Duodenal mucosa (tissue), 2 donors: ENCODE results near the gene PLOD2.

Experiments used
- H3K27ac ChIP-seq: one replicate; pipeline ENCODE4 v1.7.0; 2013; ENCODE audit warnings: low read depth, low read length
- H3K27me3 ChIP-seq, 2 donors: one replicate each; pipeline ENCODE4 v1.7.0; 2013; ENCODE audit warnings: low read length in 2 of 2, control low read depth in 1 of 2; ENCODE audit not compliant: insufficient read depth in 2 of 2, control insufficient read depth in 1 of 2
- H3K36me3 ChIP-seq, 2 donors: one replicate each; pipeline ENCODE4 v1.7.0; 2013; ENCODE audit warnings: low read length in 2 of 2, control low read depth in 1 of 2; ENCODE audit not compliant: insufficient read depth in 2 of 2, control insufficient read depth in 1 of 2
- H3K4me1 ChIP-seq, 2 donors: one replicate each; pipeline ENCODE4 v1.7.0; 2013; ENCODE audit warnings: low read length in 2 of 2, control low read depth in 1 of 2; ENCODE audit not compliant: insufficient read depth in 2 of 2, control insufficient read depth in 1 of 2
- H3K4me3 ChIP-seq, 2 donors: one replicate each; pipeline ENCODE4 v1.7.0; 2013; ENCODE audit warnings: low read length in 2 of 2, low read depth in 1 of 2
- H3K9ac ChIP-seq, 2 donors: one replicate each; pipeline ENCODE4 v1.7.0; 2013; ENCODE audit warnings: low read length in 2 of 2, low read depth in 1 of 2
- H3K9me3 ChIP-seq, 2 donors: one replicate each; pipeline ENCODE4 v1.7.0; 2013; ENCODE audit warnings: low read length in 2 of 2, control low read depth in 1 of 2; ENCODE audit not compliant: control insufficient read depth in 1 of 2

Gene PLOD2

DNA sequence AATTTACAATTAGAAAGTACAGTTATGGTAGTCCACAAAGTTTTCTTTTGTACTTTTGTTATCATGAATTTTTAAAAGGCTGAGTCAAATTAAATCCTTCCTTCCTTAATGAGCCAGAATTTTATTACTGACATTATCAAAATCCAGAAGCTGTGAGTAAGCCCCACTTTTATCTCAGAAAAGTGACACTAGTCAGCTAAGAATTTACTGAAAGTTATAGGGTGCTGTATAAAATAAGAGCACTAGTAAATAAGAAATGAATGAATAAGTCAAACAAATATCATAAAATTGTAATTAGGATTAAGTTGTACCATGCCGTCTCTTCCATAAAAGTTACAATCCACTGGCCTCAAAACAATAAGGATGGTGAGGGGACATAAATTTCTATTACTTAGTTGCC is 15.3 kb downstream of the PLOD2 start:
- Histone ChIP-seq H3K9ac (no peak overlapping the region), H3K4me1 (peaks cover 0 to 5% of the 10 kb centered on the region in 2 donors), H3K36me3 (no peaks in the 10 kb centered on the region), H3K27me3 (no peaks in the 10 kb centered on the region), H3K27ac (no peak overlapping the region), H3K9me3 (no peaks in the 10 kb centered on the region), H3K4me3 (no peak overlapping the region)

DNA sequence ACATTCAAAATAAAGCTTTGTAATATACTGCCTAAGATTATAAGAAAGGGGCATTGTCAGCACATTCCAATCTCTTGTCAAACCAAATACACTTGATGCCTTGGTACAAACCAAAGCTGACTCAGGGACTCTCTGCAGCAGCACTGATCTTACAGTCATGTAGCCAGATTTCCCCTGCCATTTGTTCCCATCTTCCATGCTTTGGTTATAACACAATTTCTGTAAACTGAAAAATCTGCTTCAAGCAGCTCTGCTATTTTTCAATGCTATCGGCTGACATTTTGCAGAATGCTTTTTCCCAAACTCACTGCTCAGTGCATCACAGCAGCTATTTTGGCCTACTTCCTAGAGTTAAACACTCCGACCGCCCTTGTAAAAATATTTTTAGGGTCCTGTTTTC is 18.2 kb downstream of the PLOD2 start:
- Histone ChIP-seq H3K36me3 (no peaks in the 10 kb centered on the region), H3K4me3 (no peak overlapping the region), H3K9me3 (no peaks in the 10 kb centered on the region), H3K9ac (no peak overlapping the region), H3K4me1 (peaks cover 0 to 5% of the 10 kb centered on the region in 2 donors), H3K27me3 (no peaks in the 10 kb centered on the region), H3K27ac (no peak overlapping the region)

DNA sequence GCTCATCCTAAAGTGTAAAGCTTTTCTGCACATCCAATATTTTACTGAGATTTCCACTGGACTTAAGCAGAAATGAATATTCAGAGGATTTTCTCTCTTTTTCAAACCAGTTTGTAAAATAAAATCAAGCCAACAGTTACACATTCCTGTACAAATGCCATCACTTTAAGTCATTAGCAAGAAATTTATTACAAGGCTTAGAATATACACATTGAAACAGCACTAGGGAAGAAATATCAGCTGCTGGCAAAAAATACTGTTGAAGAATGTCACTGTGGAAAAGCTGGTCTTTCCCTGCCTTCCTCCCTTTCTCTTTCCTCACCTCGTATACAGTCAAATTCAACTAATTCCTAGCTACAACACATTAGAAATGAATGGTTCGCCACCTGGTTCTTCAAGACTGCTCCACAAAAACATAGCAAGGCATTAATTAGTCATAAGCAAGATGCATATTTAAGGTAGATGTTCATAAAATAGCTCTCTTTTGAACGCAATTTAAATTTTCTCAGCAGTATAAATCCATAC is 21.3 kb downstream of the PLOD2 start:
- H3K36me3 ChIP-seq = no peaks in the 10 kb centered on the region
- peaks cover 0 to 5% of the 10 kb centered on the region in 2 donors for H3K4me1 ChIP-seq
- no peak overlapping the region for H3K9ac ChIP-seq
- no peaks in the 10 kb centered on the region for H3K27me3 ChIP-seq
- no peaks in the 10 kb centered on the region for H3K9me3 ChIP-seq
- no peak overlapping the region for H3K4me3 ChIP-seq
- no peak overlapping the region for H3K27ac ChIP-seq

DNA sequence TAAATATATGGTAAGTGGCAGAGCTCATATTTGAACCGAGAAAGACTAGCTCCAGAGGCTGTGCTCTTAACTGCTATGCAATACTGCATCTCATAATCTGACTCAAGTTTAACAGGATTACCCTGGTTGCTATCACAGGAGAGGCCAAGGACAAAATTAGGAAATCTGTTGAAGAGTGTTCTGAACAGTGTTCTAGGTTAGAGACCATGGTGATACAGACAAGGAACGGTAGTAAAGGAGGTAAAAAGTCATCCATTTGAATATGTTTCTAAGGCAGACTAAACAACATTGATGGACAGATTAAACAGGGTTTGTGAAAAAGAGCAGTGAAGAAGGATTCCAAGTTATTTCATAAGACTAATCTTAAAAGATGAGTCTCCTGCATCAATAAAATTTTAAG is 22.1 kb downstream of the PLOD2 start:
- no peaks in the 10 kb centered on the region for H3K9me3 ChIP-seq
- H3K4me3 ChIP-seq = no peak overlapping the region
- H3K27me3 ChIP-seq = no peaks in the 10 kb centered on the region
- no peaks in the 10 kb centered on the region for H3K36me3 ChIP-seq
- H3K27ac ChIP-seq = no peak overlapping the region
- H3K9ac ChIP-seq = no peak overlapping the region
- peaks cover 0 to 5% of the 10 kb centered on the region in 2 donors for H3K4me1 ChIP-seq

DNA sequence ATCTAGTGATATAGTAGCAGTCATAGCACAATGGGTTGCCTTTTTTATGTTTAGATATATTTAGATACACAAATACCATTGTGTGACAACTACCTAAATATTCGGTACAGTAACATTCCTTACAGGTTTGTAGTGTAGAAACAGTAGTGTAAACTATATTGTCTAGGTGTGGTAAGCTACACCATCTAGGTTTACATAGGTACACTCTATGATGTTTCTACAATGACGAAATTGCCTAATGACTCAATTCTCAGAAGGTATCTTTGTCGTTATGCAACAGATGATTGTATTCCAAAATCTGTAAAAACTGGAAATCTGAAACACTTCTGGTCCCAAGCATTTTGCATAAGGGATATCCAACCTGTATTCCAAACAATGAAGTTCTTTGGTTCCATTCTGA is 24.3 kb downstream of the PLOD2 start:
- Histone ChIP-seq H3K36me3 (no peaks in the 10 kb centered on the region), H3K27ac (no peak overlapping the region), H3K4me3 (no peak overlapping the region), H3K4me1 (peaks cover 0 to 5% of the 10 kb centered on the region in 2 donors), H3K9ac (no peak overlapping the region), H3K9me3 (no peaks in the 10 kb centered on the region), H3K27me3 (no peaks in the 10 kb centered on the region)

DNA sequence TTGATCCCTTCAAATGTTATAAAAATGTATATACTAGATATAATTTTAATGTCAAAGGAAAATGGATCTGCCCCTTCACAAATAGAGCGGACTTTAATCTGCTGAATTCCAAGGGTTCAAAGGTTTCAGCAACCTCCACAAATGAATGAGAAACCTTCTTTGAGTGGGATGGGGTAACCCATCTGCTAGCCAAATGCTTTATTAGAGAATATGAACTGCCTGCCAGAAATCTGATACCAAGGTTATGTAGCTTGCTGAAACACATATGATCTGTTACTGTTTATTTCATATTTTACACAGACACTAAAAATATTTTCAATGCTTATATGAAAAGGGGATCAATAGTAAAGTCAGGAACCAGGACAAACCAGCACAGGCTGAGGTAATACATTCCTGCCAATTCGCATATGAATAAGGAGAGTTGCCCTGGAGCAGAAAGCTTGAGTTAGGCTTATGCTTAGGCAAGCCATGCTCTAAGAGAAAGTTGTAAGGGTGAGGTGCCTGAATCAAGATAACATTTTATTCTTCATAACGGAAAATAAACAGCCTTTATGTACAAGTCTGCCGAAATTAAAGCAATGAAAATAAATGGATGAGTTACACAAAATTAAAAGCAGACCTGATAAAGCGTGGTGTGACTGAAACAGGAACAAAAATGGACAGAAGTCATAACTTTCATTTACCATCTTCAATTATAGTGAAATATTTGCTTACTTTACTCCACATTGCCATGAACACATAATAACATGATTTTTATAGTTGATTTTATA is 26.5 kb downstream of the PLOD2 start:
- no peaks in the 10 kb centered on the region for H3K4me1 ChIP-seq
- no peak overlapping the region for H3K4me3 ChIP-seq
- H3K27me3 ChIP-seq = no peaks in the 10 kb centered on the region

DNA sequence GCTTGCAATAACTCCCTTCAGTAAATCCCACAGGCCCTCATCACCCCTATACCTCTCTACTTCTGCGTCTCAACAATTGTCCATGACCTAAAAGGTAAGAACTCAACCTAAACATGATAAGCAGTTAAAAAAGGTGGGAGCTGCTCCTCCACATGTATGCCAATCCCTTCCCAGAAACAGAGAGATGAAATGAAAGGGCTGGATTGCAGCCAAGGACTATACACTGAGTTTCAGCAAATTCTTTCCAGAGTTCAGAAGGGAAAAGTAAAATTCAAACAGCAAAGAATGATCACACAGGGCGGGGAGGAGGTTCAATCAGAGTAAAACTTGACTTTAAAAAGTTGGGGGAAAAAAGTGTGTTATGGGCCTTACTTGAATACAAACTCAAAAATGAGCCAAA is 27.5 kb downstream of the PLOD2 start:
- H3K27ac ChIP-seq = no peak overlapping the region
- no peaks in the 10 kb centered on the region for H3K4me1 ChIP-seq
- H3K9me3 ChIP-seq = no peaks in the 10 kb centered on the region
- no peaks in the 10 kb centered on the region for H3K36me3 ChIP-seq
- H3K9ac ChIP-seq = no peak overlapping the region
- no peaks in the 10 kb centered on the region for H3K27me3 ChIP-seq
- H3K4me3 ChIP-seq = no peak overlapping the region

More for the DNA sequence above, 26.5 kb downstream of the PLOD2 start:
- Histone ChIP-seq H3K9ac (no peak overlapping the region), H3K9me3 (no peaks in the 10 kb centered on the region), H3K27ac (no peak overlapping the region), H3K36me3 (no peaks in the 10 kb centered on the region)

DNA sequence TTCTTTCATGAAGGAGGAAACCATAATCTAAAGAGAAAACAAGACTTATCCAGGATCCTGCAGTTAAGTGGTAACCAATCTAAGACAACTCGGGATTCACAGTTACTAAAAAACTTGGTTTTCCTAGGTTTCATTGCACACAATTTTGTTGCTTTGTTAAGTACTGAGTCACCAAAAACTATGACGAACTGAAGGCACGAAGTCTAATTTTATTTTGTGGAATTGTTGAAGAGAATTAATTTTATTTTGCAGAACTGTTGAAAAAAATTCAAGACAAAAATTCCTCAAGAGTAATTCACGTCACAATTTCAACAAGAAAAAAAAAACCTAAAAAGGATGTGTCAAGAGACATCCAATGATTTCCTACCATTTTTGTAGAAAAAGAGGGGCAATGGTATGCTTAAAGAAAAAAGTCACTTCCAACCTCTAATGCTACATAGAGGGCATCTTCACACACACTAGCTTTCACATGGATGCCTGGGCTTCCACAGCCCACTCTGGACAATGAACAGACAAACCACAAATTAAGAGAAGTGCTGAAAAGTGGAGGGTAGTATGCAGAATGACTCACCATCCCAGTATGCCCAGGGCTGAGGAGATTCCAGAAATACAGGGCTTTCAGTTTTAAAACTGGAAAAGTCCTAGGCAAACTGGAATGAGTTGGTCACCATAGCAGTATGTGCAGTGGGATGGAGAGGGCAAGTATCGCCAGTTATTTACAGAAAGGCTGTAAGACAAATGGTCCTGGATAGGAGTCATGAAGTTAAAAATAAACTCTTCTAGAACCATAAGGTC is 29.2 kb downstream of the PLOD2 start:
- Histone ChIP-seq H3K4me3 (no peak overlapping the region), H3K9me3 (no peaks in the 10 kb centered on the region), H3K9ac (no peak overlapping the region), H3K27me3 (no peaks in the 10 kb centered on the region), H3K4me1 (no peaks in the 10 kb centered on the region), H3K36me3 (no peaks in the 10 kb centered on the region), H3K27ac (no peak overlapping the region)

DNA sequence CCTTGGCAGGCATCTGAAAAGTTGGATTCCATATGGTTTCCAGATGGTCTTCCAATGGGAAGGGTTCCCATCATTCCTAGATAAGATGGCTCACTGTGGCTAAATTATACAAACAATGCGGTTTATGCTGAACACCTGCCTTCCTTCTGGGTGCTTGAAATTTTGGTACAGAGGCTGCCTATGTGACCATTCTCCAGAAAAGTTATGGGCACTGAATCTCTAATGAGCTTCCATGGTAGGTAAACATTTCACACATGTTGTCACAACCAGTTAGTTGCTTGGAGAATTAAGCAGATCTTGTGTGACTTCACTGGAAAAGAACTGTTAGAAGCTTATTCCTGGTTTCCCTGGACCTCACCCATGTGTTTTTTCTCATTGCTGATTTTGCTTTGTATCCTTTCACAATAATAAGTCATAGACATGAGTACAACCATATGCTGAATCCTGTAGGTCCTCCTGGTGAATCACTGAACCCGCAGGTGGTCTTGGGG is 30.1 kb downstream of the PLOD2 start:
- Histone ChIP-seq H3K4me1 (no peaks in the 10 kb centered on the region), H3K4me3 (no peak overlapping the region), H3K27ac (no peak overlapping the region), H3K9ac (no peak overlapping the region), H3K9me3 (no peaks in the 10 kb centered on the region), H3K36me3 (no peaks in the 10 kb centered on the region), H3K27me3 (no peaks in the 10 kb centered on the region)

DNA sequence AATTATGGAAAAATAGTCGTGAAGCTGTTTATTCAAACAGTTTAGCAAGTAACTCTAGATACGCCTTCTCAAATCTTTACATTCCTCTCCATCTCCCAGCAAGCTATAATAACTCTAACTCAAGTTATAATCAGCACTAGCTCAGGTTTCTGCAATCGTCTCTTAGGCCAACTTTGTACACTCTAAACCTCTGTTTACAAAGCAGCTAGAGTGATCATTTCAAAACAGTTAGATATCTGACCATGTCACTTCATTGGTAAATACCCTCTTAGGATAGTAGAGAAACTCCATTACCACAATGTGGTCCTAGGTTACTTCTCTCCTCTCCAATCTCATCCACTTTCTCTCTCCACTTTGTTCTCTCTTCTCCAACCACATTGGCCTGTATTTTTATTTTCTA is 31.2 kb downstream of the PLOD2 start:
- H3K9ac ChIP-seq = no peak overlapping the region
- H3K4me1 ChIP-seq = no peaks in the 10 kb centered on the region
- no peak overlapping the region for H3K4me3 ChIP-seq
- no peaks in the 10 kb centered on the region for H3K36me3 ChIP-seq
- no peak overlapping the region for H3K27ac ChIP-seq
- no peaks in the 10 kb centered on the region for H3K27me3 ChIP-seq
- H3K9me3 ChIP-seq = no peaks in the 10 kb centered on the region
